ENCODE results near the gene USH2A.

DNA sequence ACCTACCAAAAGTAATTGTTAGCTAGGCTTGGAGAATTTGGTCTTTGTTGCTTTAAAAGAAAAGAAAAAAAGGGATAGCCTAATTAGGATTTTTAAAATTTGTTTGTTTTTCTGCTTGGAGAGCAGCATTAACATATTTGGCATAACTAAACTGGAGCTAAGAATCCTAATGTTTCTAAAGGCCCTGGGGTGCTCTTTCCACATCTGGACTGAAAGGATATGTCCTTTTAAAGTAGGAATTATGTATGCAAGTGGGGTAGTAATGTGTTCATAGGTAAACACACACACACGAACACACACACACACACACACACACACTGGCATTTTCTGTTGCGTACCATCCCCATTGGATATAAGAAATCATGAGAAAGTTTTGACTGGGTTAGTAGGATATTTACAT, 742.2 kb downstream of the USH2A start:
- TF ChIP-seq ELF1 (IDR thresholded peaks at IDR 0.05) (no peak), CTCF (IDR thresholded peaks at IDR 0.05) (no peak), RFX5 (IDR thresholded peaks at IDR 0.05; ENCODE audit: low read length) (no peak), EZH2phosphoT487 (IDR thresholded peaks at IDR 0.05; ENCODE audit: borderline replicate concordance, low read depth) (no peak), ZBTB33 (IDR thresholded peaks at IDR 0.05; ENCODE audit: borderline replicate concordance, low read depth) (no peak), RXRA (IDR thresholded peaks at IDR 0.05; ENCODE audit: borderline replicate concordance, low read depth) (no peak), GABPA (IDR thresholded peaks at IDR 0.05; ENCODE audit: low read depth) (no peak)
- TF ChIP-seq, protein P1, sequence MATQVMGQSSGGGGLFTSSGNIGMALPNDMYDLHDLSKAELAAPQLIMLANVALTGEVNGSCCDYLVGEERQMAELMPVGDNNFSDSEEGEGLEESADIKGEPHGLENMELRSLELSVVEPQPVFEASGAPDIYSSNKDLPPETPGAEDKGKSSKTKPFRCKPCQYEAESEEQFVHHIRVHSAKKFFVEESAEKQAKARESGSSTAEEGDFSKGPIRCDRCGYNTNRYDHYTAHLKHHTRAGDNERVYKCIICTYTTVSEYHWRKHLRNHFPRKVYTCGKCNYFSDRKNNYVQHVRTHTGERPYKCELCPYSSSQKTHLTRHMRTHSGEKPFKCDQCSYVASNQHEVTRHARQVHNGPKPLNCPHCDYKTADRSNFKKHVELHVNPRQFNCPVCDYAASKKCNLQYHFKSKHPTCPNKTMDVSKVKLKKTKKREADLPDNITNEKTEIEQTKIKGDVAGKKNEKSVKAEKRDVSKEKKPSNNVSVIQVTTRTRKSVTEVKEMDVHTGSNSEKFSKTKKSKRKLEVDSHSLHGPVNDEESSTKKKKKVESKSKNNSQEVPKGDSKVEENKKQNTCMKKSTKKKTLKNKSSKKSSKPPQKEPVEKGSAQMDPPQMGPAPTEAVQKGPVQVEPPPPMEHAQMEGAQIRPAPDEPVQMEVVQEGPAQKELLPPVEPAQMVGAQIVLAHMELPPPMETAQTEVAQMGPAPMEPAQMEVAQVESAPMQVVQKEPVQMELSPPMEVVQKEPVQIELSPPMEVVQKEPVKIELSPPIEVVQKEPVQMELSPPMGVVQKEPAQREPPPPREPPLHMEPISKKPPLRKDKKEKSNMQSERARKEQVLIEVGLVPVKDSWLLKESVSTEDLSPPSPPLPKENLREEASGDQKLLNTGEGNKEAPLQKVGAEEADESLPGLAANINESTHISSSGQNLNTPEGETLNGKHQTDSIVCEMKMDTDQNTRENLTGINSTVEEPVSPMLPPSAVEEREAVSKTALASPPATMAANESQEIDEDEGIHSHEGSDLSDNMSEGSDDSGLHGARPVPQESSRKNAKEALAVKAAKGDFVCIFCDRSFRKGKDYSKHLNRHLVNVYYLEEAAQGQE (IDR thresholded peaks at IDR 0.05; ENCODE audit: low read depth, low read length) = no peak
